ENCODE measurements around the gene E2F2. TPM values are rescaled to one million over a fixed set of nuclear protein-coding genes. Genes with fewer than 3 reads are reported as not detected.
"Not testable (repeated sequence)": the region's sequence is repeated elsewhere in the genome, so short reads cannot be mapped to it uniquely, and the experiment has no call there.

Gene E2F2
- total and polyA plus RNA-seq, 4 experiments from 2014 or later, result 0.69 to 1.2 (median 1.1) TPM

DNA sequence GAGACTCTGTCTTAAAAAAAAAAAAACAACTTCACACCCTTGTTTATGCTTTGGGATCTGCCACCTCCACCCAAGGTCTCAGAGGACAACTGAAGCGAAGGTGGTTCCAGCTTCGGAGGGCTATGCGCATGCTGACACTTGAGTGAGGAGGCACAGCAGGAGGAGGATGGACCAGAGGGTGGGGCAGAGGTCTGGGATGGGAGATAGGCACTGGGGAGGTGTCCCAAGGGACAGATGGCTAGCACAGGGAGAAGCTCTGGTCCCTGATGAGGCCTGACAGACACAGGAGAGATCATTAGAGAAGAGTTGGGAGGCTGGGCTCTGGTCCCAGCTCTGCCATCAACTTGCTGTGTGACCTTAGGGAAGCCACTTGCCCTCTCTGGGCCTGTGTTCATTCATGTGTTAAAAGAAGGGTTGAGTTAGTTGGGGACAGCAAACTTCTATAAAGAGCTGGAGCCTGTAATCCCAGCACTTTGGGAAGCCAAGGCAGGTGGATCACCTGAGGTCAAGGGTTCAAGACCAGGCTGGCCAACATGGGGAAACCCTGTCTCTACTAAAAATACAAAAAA, 16.8 kb downstream of the E2F2 start:
- Histone ChIP-seq H3K9me3 (ENCODE audit: control insufficient read depth in 1 of 2, low read length in 2 of 2) (no peaks in the 10 kb centered on the region), H3K4me1 (ENCODE audit: insufficient read depth, low read length) (no peaks in the 10 kb centered on the region), H3K27ac (ENCODE audit: low read depth, low read length) (no peak overlapping the region), H3K4me3 (ENCODE audit: low read length in 2 of 2) (no peak overlapping the region), H3K36me3 (ENCODE audit: insufficient read depth, low read length) (peaks cover 11% of the 10 kb centered on the region), H3K27me3 (ENCODE audit: insufficient read depth, low read length) (no peaks in the 10 kb centered on the region)
- ChIA-PET POLR2A (ENCODE audit: partially characterized antibody) (interaction anchor here (1.1 to 6.1 kb wide), 5 partner anchors 10 to 25 kb away, joined by 3 to 41 read pairs (median 7); no protein-coding TSS in a partner anchor), CTCF (ENCODE audit: partially characterized antibody) (interaction anchor here (1.0 to 4.4 kb wide), 6 partner anchors 8 to 26 kb away, joined by 3 to 25 read pairs (median 11); no protein-coding TSS in a partner anchor)
- Mint-ChIP-seq H3K9me3 (no peaks in the 10 kb centered on the region), H3K36me3 (peaks cover 7 to 13% of the 10 kb centered on the region in 2 donors), H3K4me1 (peaks cover 0 to 5% (median 2%) of the 10 kb centered on the region in 4 donors), H3K27me3 (no peaks in the 10 kb centered on the region), H3K27ac (peak overlapping the region in 3 of 7 donors; percentile 31 to 76 (median 46)), H3K4me3 (no peak overlapping the region)
- intact Hi-C loops (cut with micrococcal nuclease), result no loop called here
- DNase-seq, result no peak

DNA sequence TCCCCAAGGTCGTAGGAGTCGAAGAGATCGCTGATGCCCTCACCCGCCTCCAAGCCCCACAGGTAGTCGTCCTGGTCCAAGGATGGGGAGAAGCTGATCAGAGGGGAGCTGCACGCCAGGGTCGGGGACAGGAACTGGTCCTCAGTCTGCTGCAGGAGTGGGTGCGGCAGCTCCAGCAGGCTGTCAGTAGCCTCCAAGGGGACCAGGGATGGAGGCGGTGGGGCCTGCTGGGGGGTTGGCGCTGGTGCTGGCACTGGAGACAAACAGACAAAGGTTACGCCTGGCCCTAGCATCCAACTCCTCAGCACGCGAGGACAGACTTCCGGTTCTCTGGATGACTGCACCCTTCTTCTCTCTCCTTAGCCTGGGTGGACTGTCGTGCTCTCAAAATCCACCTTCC, 21.1 kb downstream of the E2F2 start:
- Histone ChIP-seq H3K4me3 (ENCODE audit: low read length in 2 of 2) (no peak overlapping the region), H3K9me3 (ENCODE audit: control insufficient read depth in 1 of 2, low read length in 2 of 2) (no peaks in the 10 kb centered on the region), H3K4me1 (ENCODE audit: insufficient read depth, low read length) (no peaks in the 10 kb centered on the region), H3K36me3 (ENCODE audit: insufficient read depth, low read length) (peaks cover 6% of the 10 kb centered on the region), H3K27ac (ENCODE audit: low read depth, low read length) (no peak overlapping the region), H3K27me3 (ENCODE audit: insufficient read depth, low read length) (no peaks in the 10 kb centered on the region)
- DNase-seq, result no peak
- intact Hi-C loops (cut with micrococcal nuclease), result no loop called here
- Mint-ChIP-seq H3K4me1 (peaks cover 0 to 1% (median 0%) of the 10 kb centered on the region in 4 donors), H3K36me3 (peaks cover 2 to 7% of the 10 kb centered on the region in 2 donors), H3K27ac (peak overlapping the region in 1 of 7 donors; percentile 8), H3K9me3 (no peaks in the 10 kb centered on the region), H3K4me3 (no peak overlapping the region), H3K27me3 (no peaks in the 10 kb centered on the region)
- POLR2A ChIA-PET (ENCODE audit: partially characterized antibody), result interaction anchor here (1.6 kb wide), 1 partner anchor 13 kb away, joined by 3 read pairs; no protein-coding TSS in a partner anchor
- CTCF ChIA-PET (ENCODE audit: partially characterized antibody), result interaction anchor here (1.0 kb wide), 1 partner anchor 18 kb away, joined by 3 read pairs; no protein-coding TSS in a partner anchor

DNA sequence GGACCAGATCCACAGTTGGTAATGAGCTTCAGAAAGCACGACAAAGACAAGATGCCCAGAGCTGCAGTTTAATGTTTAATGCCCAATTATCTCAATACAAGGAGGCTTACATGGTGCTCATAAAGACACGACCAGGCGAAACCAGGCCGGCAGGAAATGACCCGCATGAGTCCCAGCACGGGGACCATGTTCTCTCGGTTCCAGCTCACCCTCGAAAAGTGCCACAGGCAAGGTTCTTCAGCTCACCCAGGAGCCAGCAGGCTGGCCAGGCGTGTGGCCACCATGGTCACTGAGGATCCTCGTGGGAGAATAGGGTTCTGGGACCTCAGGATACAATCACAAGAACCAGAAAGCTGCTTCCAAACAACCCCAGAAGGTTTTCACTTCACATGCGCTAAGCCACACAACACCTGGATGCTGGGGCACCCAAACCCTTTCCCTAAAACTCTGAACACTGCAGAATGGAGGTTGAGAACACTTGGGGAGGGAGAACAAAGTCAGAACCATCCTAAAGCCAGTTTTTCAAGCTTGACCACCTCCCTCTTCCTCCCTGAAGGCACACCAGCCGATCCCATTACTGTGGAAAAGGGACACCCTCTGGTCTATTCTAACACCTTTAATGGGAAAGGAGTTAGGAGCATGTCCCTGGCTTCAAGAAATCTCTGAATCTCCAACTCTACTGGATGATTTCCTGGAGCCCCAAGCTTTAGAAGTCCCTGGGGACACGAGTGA, 24.5 kb downstream of the E2F2 start:
- intact Hi-C loops (cut with micrococcal nuclease), result no loop called here
- Histone ChIP-seq H3K9me3 (ENCODE audit: control insufficient read depth in 1 of 2, low read length in 2 of 2) (no peaks in the 10 kb centered on the region), H3K27me3 (ENCODE audit: insufficient read depth, low read length) (no peaks in the 10 kb centered on the region), H3K27ac (ENCODE audit: low read depth, low read length) (no peak overlapping the region), H3K4me3 (ENCODE audit: low read length in 2 of 2) (no peak overlapping the region), H3K4me1 (ENCODE audit: insufficient read depth, low read length) (no peaks in the 10 kb centered on the region), H3K36me3 (ENCODE audit: insufficient read depth, low read length) (peaks cover 6% of the 10 kb centered on the region)
- Mint-ChIP-seq H3K36me3 (peaks cover 2 to 7% of the 10 kb centered on the region in 2 donors), H3K27me3 (no peaks in the 10 kb centered on the region), H3K4me1 (peaks cover 0 to 2% (median 0%) of the 10 kb centered on the region in 4 donors), H3K4me3 (no peak overlapping the region), H3K9me3 (no peaks in the 10 kb centered on the region), H3K27ac (peak overlapping the region in 4 of 7 donors; percentile 25 to 54 (median 30))
- POLR2A ChIA-PET (ENCODE audit: partially characterized antibody), result no interaction called here
- no peak for DNase-seq
- CTCF ChIA-PET (ENCODE audit: partially characterized antibody), result interaction anchor here (0.9 to 4.5 kb wide), 5 partner anchors 8 to 130 kb away, joined by 3 to 43 read pairs (median 5); no protein-coding TSS in a partner anchor

DNA sequence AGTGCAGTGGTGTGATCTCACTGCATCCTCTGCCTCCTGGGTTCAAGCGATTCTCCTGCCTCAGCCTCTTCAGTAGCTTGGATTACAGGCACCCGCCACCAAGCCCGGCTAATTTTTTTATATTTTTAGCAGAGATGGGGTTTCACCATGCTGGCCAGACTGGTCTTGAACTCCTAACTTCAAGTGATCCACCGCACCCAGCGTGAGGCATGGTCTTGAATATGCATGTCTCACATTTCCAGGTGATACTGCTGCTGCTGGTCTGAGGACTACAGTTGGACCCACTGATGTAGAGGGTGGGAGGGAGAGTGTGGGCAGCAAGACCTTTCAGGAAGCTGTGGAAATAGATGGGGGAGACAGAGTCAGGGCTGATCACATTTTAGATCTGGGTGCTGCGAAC, 25.2 kb downstream of the E2F2 start:
- POLR2A ChIA-PET (ENCODE audit: partially characterized antibody), result no interaction called here
- peaks cover 2 to 5% of the 10 kb centered on the region in 2 donors for H3K36me3 Mint-ChIP-seq
- H3K27me3 ChIP-seq (ENCODE audit: insufficient read depth, low read length), result no peaks in the 10 kb centered on the region
- H3K4me1 Mint-ChIP-seq, result peaks cover 0 to 2% (median 0%) of the 10 kb centered on the region in 4 donors
- no peaks in the 10 kb centered on the region for H3K9me3 ChIP-seq (ENCODE audit: control insufficient read depth in 1 of 2, low read length in 2 of 2)
- H3K27ac ChIP-seq (ENCODE audit: low read depth, low read length), result no peak overlapping the region
- no peak overlapping the region for H3K4me3 ChIP-seq (ENCODE audit: low read length in 2 of 2)
- no peaks in the 10 kb centered on the region for H3K9me3 Mint-ChIP-seq
- H3K4me3 Mint-ChIP-seq, result no peak overlapping the region
- peaks cover 6% of the 10 kb centered on the region for H3K36me3 ChIP-seq (ENCODE audit: insufficient read depth, low read length)
- intact Hi-C loops (cut with micrococcal nuclease), result no loop called here
- H3K4me1 ChIP-seq (ENCODE audit: insufficient read depth, low read length), result no peaks in the 10 kb centered on the region
- no peaks in the 10 kb centered on the region for H3K27me3 Mint-ChIP-seq
- CTCF ChIA-PET (ENCODE audit: partially characterized antibody), result interaction anchor here (1.2 to 4.5 kb wide), 5 partner anchors 8 to 129 kb away, joined by 3 to 43 read pairs (median 6); no protein-coding TSS in a partner anchor
- peak overlapping the region in 3 of 7 donors; percentile 25 to 54 (median 53) for H3K27ac Mint-ChIP-seq
- no peak for DNase-seq

DNA sequence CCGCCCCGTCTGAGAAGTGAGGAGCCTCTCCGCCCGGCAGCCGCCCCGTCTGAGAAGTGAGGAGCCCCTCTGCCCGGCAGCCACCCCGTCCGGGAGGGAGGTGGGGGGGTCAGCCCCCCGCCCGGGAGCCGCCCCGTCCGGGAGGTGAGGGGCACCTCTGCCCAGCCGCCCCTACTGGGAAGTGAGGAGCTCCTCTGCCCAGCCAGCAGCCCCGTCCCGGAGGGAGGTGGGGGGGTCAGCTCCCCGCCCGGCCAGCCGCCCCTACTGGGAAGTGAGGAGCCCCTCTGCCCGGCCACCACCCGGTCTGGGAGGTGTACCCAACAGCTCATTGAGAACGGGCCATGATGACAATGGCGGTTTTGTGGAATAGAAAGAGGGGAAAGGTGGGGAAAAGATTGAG, 26.9 kb downstream of the E2F2 start:
- POLR2A ChIA-PET (ENCODE audit: partially characterized antibody); H3K36me3 ChIP-seq (ENCODE audit: insufficient read depth, low read length); DNase-seq; intact Hi-C loops (cut with micrococcal nuclease); H3K27me3 Mint-ChIP-seq; H3K4me1 ChIP-seq (ENCODE audit: insufficient read depth, low read length); H3K4me3 Mint-ChIP-seq; H3K9me3 ChIP-seq (ENCODE audit: control insufficient read depth in 1 of 2, low read length in 2 of 2); H3K36me3 Mint-ChIP-seq; H3K27ac Mint-ChIP-seq; H3K9me3 Mint-ChIP-seq; H3K27ac ChIP-seq (ENCODE audit: low read depth, low read length); H3K27me3 ChIP-seq (ENCODE audit: insufficient read depth, low read length); H3K4me1 Mint-ChIP-seq; H3K4me3 ChIP-seq (ENCODE audit: low read length in 2 of 2): not testable (repeated sequence)
- CTCF ChIA-PET (ENCODE audit: partially characterized antibody), result interaction anchor here (1.1 to 1.9 kb wide), 2 partner anchors 11 to 35 kb away, joined by 3 to 6 read pairs; no protein-coding TSS in a partner anchor

DNA sequence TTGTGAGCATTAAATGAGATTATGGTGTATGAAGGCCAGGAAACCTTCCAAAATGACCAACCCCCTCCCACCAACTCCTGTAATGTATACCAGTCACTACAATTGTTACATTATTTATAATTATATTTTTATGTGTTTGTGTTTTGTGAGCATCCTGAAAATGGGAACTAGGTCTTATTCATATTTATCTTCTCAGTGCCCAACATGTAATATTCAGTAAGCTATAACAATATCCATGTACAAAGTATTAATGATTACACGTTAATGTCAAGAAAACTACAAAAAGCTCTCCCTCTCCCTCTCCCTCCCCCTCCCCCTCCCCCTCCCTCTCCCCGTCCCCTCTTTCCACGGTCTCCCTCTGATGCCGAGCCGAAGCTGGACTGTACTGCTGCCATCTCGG, 28.1 kb downstream of the E2F2 start:
- H3K27me3 ChIP-seq (ENCODE audit: insufficient read depth, low read length), result no peaks in the 10 kb centered on the region
- no peak overlapping the region for H3K27ac ChIP-seq (ENCODE audit: low read depth, low read length)
- H3K36me3 ChIP-seq (ENCODE audit: insufficient read depth, low read length), result no peaks in the 10 kb centered on the region
- H3K36me3 Mint-ChIP-seq, result no peaks in the 10 kb centered on the region
- H3K27ac Mint-ChIP-seq, result no peak overlapping the region
- H3K9me3 Mint-ChIP-seq, result no peaks in the 10 kb centered on the region
- H3K4me3 Mint-ChIP-seq, result no peak overlapping the region
- ChIA-PET POLR2A (ENCODE audit: partially characterized antibody) (interaction anchor here (9.3 kb wide), 1 partner anchor 29 kb away, joined by 135 read pairs; the partner anchor contains the start of gene E2F2), CTCF (ENCODE audit: partially characterized antibody) (interaction anchor here (12.1 kb wide), 1 partner anchor 30 kb away, joined by 924 read pairs; the partner anchor contains the start of gene E2F2)
- intact Hi-C loops (cut with micrococcal nuclease), result no loop called here
- H3K9me3 ChIP-seq (ENCODE audit: control insufficient read depth in 1 of 2, low read length in 2 of 2), result no peaks in the 10 kb centered on the region
- H3K4me3 ChIP-seq (ENCODE audit: low read length in 2 of 2), result no peak overlapping the region
- no peak for DNase-seq
- H3K27me3 Mint-ChIP-seq, result no peaks in the 10 kb centered on the region
- peaks cover 0 to 4% (median 1%) of the 10 kb centered on the region in 4 donors for H3K4me1 Mint-ChIP-seq
- no peaks in the 10 kb centered on the region for H3K4me1 ChIP-seq (ENCODE audit: insufficient read depth, low read length)

DNA sequence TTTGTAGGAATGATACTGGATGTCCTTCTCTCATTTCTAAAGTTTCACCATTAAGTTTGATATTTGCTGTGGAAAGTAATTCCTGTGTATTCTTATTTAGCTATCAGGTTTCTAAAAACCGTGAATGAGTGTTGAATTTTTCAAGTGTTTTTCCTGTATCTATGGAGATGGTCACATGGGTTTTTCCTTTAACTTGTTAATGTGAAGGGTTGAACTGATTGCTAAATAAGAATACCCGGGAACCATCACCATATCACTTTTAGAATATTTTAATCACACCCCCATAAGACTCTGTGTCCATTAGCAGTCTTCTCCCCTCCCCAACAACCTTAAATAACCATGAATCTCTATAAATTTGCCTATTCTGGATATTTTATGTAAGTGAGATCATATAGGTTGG, 30.6 kb downstream of the E2F2 start:
- CTCF ChIA-PET (ENCODE audit: partially characterized antibody), result interaction anchor here (0.6 to 12.1 kb wide), 4 partner anchors 32 to 160 kb away, joined by 3 to 924 read pairs (median 68); partner anchors contain the start of gene E2F2
- no peaks in the 10 kb centered on the region for H3K36me3 ChIP-seq (ENCODE audit: insufficient read depth, low read length)
- H3K4me1 ChIP-seq (ENCODE audit: insufficient read depth, low read length), result peaks cover 4% of the 10 kb centered on the region
- POLR2A ChIA-PET (ENCODE audit: partially characterized antibody), result interaction anchor here (1.2 to 9.3 kb wide), 2 partner anchors 32 to 39 kb away, joined by 3 to 135 read pairs; partner anchors contain the start of gene E2F2
- H3K27me3 ChIP-seq (ENCODE audit: insufficient read depth, low read length), result no peaks in the 10 kb centered on the region
- H3K27ac ChIP-seq (ENCODE audit: low read depth, low read length), result no peak overlapping the region
- H3K27ac Mint-ChIP-seq, result no peak overlapping the region
- H3K36me3 Mint-ChIP-seq, result no peaks in the 10 kb centered on the region
- H3K4me1 Mint-ChIP-seq, result peaks cover 0 to 9% (median 6%) of the 10 kb centered on the region in 4 donors
- no peaks in the 10 kb centered on the region for H3K9me3 ChIP-seq (ENCODE audit: control insufficient read depth in 1 of 2, low read length in 2 of 2)
- H3K9me3 Mint-ChIP-seq, result no peaks in the 10 kb centered on the region
- no peak overlapping the region for H3K4me3 ChIP-seq (ENCODE audit: low read length in 2 of 2)
- no peaks in the 10 kb centered on the region for H3K27me3 Mint-ChIP-seq
- H3K4me3 Mint-ChIP-seq, result no peak overlapping the region
- DNase-seq, result no peak
- intact Hi-C loops (cut with micrococcal nuclease), result no loop called here

All from CD4-positive, alpha-beta memory T cell (primary cell).